ENCODE data around the gene DENND1A.

DNA sequence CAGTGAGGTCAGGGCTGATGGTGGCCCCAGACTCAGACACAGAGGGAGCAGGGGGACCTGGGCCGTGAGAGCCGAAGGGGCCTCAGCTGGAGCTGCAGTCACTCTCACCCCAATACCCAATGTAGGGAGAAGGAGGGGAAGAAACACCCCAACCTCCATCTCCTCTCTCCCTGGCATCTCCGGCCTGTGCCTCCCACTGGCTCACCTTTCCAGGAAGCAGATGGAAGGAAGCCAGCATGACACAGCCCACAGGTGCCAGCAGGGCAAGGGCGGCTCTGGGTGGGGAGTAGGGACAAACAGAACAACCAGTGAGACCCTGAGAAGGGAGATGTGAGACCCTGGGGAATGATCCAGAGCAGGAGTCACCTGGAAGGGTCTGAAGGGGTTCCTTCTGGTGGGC lies 576.9 kb downstream of the DENND1A start:
- TF ChIP-seq, protein P1, sequence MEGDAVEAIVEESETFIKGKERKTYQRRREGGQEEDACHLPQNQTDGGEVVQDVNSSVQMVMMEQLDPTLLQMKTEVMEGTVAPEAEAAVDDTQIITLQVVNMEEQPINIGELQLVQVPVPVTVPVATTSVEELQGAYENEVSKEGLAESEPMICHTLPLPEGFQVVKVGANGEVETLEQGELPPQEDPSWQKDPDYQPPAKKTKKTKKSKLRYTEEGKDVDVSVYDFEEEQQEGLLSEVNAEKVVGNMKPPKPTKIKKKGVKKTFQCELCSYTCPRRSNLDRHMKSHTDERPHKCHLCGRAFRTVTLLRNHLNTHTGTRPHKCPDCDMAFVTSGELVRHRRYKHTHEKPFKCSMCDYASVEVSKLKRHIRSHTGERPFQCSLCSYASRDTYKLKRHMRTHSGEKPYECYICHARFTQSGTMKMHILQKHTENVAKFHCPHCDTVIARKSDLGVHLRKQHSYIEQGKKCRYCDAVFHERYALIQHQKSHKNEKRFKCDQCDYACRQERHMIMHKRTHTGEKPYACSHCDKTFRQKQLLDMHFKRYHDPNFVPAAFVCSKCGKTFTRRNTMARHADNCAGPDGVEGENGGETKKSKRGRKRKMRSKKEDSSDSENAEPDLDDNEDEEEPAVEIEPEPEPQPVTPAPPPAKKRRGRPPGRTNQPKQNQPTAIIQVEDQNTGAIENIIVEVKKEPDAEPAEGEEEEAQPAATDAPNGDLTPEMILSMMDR (IDR thresholded peaks at IDR 0.05; ENCODE audit: insufficient read depth, low read length, poor library complexity, severe bottlenecking) = no peak
- no peak for TF ChIP-seq EZH2phosphoT487 (conservative IDR thresholded peaks at IDR 0.05; ENCODE audit: low read length)

Measured in SU-DHL-6 (cell line).